ENCODE data around the gene NLRP7. TPM values are rescaled to one million over a fixed set of nuclear protein-coding genes. Genes with fewer than 3 reads are reported as not detected.

The NLRP7 gene
- total RNA-seq, 2 donors from 2014 or later: 7.6 TPM; not detected in 1

DNA sequence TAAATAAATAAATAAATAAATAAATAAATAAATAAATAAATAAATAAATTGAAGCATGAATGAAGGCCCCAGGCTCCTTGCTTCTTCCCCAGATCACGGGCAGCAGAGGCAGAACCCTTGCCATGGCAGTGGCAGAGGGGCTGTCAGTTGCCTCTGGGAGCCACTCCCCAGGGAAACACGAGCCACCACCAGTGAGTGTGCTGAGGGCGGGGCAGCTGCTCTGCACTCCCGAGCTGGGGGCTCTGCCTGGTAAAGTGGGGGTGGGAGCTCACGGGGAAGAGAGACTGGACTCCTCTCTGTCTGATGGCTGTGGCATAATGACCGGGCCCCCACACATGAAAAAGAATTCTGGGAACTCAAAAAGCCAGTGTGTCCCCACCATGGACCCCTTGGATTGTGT, 65.4 kb downstream of the NLRP7 start:
- H3K27me3 ChIP-seq (replicated peaks; ENCODE audit: insufficient read depth): no peaks in the 10 kb centered on the region
- intact Hi-C loops (cut with DNase I): no loop called here

DNA sequence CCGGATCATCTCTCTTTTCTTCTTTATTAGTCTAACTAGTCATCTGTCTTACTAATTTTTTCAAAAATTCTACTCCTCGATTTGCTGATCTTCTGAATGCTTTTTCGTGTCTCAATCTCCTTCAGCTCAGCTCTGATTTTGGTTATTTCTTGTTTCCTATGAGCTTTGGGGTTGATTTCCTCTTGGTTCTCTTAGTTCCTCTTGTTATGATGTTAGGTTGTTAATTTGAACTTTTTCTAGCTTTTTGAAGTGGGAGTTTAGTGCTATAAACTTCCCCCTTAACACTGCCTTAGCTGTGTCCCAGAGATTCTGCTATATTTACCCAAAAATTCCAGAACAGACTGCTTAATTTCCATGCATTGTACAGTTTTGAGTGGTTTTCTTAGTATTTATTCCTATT, 69.9 kb downstream of the NLRP7 start:
- no peaks in the 10 kb centered on the region for H3K9me3 ChIP-seq
- WGBS: 83% methylated on average over 3 of the region's 3 CpGs
- no peaks in the 10 kb centered on the region for H3K27me3 ChIP-seq (replicated peaks; ENCODE audit: insufficient read depth)
- no peaks in the 10 kb centered on the region for H3K4me1 ChIP-seq (replicated peaks)
- TF ChIP-seq POLR2AphosphoS5 (IDR thresholded peaks at IDR 0.05): no peak
- intact Hi-C loops (cut with DNase I): no loop called here
- no peak overlapping the region for H3K27ac ChIP-seq
- no peak for DNase-seq (ENCODE audit: low spot score)
- H3K4me3 ChIP-seq: no peak overlapping the region
- no peaks in the 10 kb centered on the region for H3K36me3 ChIP-seq

More for the DNA sequence above, 65.4 kb downstream of the NLRP7 start:
- Histone ChIP-seq H3K4me3 (no peak overlapping the region), H3K27ac (no peak overlapping the region), H3K36me3 (no peaks in the 10 kb centered on the region), H3K9me3 (no peaks in the 10 kb centered on the region), H3K4me1 (replicated peaks) (no peaks in the 10 kb centered on the region)
- WGBS: 61% methylated on average over 6 of the region's 6 CpGs
- DNase-seq (ENCODE audit: low spot score): no peak
- TF ChIP-seq POLR2A (IDR thresholded peaks at IDR 0.05): no peak
- TF ChIP-seq, protein P1, sequence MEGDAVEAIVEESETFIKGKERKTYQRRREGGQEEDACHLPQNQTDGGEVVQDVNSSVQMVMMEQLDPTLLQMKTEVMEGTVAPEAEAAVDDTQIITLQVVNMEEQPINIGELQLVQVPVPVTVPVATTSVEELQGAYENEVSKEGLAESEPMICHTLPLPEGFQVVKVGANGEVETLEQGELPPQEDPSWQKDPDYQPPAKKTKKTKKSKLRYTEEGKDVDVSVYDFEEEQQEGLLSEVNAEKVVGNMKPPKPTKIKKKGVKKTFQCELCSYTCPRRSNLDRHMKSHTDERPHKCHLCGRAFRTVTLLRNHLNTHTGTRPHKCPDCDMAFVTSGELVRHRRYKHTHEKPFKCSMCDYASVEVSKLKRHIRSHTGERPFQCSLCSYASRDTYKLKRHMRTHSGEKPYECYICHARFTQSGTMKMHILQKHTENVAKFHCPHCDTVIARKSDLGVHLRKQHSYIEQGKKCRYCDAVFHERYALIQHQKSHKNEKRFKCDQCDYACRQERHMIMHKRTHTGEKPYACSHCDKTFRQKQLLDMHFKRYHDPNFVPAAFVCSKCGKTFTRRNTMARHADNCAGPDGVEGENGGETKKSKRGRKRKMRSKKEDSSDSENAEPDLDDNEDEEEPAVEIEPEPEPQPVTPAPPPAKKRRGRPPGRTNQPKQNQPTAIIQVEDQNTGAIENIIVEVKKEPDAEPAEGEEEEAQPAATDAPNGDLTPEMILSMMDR (IDR thresholded peaks at IDR 0.05): no peak
- no peak for TF ChIP-seq POLR2AphosphoS5 (IDR thresholded peaks at IDR 0.05)

DNA sequence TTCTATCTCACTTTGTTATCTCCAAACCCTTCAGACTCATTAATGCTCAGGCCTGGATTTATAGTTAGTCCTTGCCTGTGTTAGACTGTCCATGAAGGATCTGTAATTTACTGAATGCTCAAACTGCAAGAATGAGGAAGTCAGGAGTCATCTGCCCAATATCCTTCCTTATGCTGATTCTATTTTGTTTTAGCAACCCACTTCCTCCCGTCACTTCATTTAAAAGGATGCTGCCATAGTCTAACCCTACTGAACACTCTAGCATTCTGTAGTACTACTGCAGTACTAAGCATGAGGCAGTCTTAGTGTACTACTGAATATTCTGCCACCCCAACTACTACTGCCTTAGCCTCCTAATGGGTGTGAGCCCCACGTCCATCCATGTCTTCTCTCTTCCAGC, 71.8 kb downstream of the NLRP7 start:
- Histone ChIP-seq H3K9me3 (no peaks in the 10 kb centered on the region), H3K4me1 (replicated peaks) (no peaks in the 10 kb centered on the region), H3K36me3 (no peaks in the 10 kb centered on the region), H3K27me3 (replicated peaks; ENCODE audit: insufficient read depth) (no peaks in the 10 kb centered on the region), H3K4me3 (no peak overlapping the region), H3K27ac (no peak overlapping the region)
- WGBS: 76% methylated on average over 2 of the region's 2 CpGs
- TF ChIP-seq, protein P1 (IDR thresholded peaks at IDR 0.05): no peak
- TF ChIP-seq POLR2AphosphoS5 (IDR thresholded peaks at IDR 0.05) (no peak), POLR2A (IDR thresholded peaks at IDR 0.05) (no peak)
- intact Hi-C loops (cut with DNase I): no loop called here
- DNase-seq (ENCODE audit: low spot score): no peak

DNA sequence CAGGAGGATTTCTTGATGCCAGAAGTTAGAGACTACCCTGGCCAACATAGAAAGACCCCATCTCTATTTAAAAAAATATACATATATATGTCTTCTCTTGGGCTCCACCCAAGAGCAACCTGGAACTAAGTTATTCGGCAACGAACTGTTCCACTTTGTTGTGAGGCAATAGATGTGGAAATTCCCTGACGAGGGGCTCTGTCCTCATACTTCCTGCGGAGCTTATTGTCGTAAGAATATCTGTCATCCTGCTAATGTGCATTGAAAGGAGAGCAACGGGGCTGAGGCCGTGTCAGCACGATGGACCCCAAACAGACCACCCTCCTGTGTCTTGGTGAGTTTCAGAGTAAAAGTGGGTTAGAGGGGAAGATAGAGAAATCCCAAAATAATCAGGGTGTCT, 73.3 kb downstream of the NLRP7 start, which contains the start of gene FCAR:
Gene FCAR (plus strand): TSS at position 246 of the 400 bp plus-strand sequence. CDS start 55 bp downstream, at position 301.
- no peaks in the 10 kb centered on the region for H3K27me3 ChIP-seq (replicated peaks; ENCODE audit: insufficient read depth)
- H3K9me3 ChIP-seq: no peaks in the 10 kb centered on the region
- no peaks in the 10 kb centered on the region for H3K4me1 ChIP-seq (replicated peaks)
- H3K36me3 ChIP-seq: no peaks in the 10 kb centered on the region
- intact Hi-C loops (cut with DNase I): no loop called here
- no peak within 1 kb of the TSS for H3K27ac ChIP-seq
- DNase-seq (ENCODE audit: low spot score): no peak
- no peak within 1 kb of the TSS for H3K4me3 ChIP-seq
- TF ChIP-seq POLR2AphosphoS5 (IDR thresholded peaks at IDR 0.05) (no peak), POLR2A (IDR thresholded peaks at IDR 0.05) (no peak)
- TF ChIP-seq, protein P1 (IDR thresholded peaks at IDR 0.05): no peak
- 71% methylated on average over 8 of the region's 8 CpGs for WGBS

Small RNA genes lying within 50 kb of the gene (small RNA-seq; reads per million reads assigned to genes)
- gene AC011476.8: 0 reads per million in 2 donors

Other genes with a start within 250 kb of the NLRP7 start
- gene KIR3DL3, start 223.1 kb downstream of the NLRP7 start, total RNA-seq: not detected
- gene KIR2DL3, start 209.0 kb downstream of the NLRP7 start, total RNA-seq: not detected
- not detected for gene KIR2DL1, start 177.7 kb downstream of the NLRP7 start, total RNA-seq
- not detected for gene KIR2DL4, start 143.9 kb downstream of the NLRP7 start, total RNA-seq
- gene KIR3DL1, start 131.1 kb downstream of the NLRP7 start, total RNA-seq: not detected
- gene KIR2DS4, start 114.9 kb downstream of the NLRP7 start, total RNA-seq: 1 to 10 TPM in 1 of 2 donors, not detected in 1; 1.4 TPM
- gene KIR3DL2, start 97.1 kb downstream of the NLRP7 start, total RNA-seq: not detected
- not detected for gene FCAR, start 73.3 kb downstream of the NLRP7 start, total RNA-seq
- under 1 TPM in 1 of 2 donors, not detected in 1; 0.34 TPM for gene NCR1, start 41.4 kb downstream of the NLRP7 start, total RNA-seq
- gene NLRP2, start 18.8 kb upstream of the NLRP7 start, total RNA-seq: 10 to 100 TPM; 18.5 to 22.4 TPM
- under 1 TPM; 0.23 to 0.27 TPM for gene GP6, start 90.7 kb upstream of the NLRP7 start, total RNA-seq
- gene RDH13, start 115.6 kb upstream of the NLRP7 start, total RNA-seq: 10 to 100 TPM; 29.8 to 32.8 TPM
- gene EPS8L1, start 128.3 kb upstream of the NLRP7 start, total RNA-seq: 10 to 100 TPM; 36.8 to 62.8 TPM
- 100 to 1,000 TPM in 1 of 2 donors, 10 to 100 TPM in 1; 67.8 to 164 TPM for gene PPP1R12C, start 170.1 kb upstream of the NLRP7 start, total RNA-seq
- 10 to 100 TPM in 1 of 2 donors, 1 to 10 TPM in 1; 8.5 to 87.9 TPM for gene TNNT1, start 201.7 kb upstream of the NLRP7 start, total RNA-seq
- 10 to 100 TPM in 1 of 2 donors, not detected in 1; 12.4 TPM for gene TNNI3, start 210.2 kb upstream of the NLRP7 start, total RNA-seq
- 10 to 100 TPM in 1 of 2 donors, under 1 TPM in 1; 0.55 to 16.1 TPM for gene DNAAF3, start 219.1 kb upstream of the NLRP7 start, total RNA-seq
- gene SYT5, start 232.8 kb upstream of the NLRP7 start, total RNA-seq: 1 to 10 TPM in 1 of 2 donors, not detected in 1; 4.3 TPM

Measured in prostate gland (tissue), 2 donors.